ENCODE data around the gene RAE1. TPM values are rescaled to one million over a fixed set of nuclear protein-coding genes. Genes with fewer than 3 reads are reported as not detected.

Gene RAE1
- total and polyA plus RNA-seq, 5 donors, result 9.4 to 15.6 (median 14.5) TPM

DNA sequence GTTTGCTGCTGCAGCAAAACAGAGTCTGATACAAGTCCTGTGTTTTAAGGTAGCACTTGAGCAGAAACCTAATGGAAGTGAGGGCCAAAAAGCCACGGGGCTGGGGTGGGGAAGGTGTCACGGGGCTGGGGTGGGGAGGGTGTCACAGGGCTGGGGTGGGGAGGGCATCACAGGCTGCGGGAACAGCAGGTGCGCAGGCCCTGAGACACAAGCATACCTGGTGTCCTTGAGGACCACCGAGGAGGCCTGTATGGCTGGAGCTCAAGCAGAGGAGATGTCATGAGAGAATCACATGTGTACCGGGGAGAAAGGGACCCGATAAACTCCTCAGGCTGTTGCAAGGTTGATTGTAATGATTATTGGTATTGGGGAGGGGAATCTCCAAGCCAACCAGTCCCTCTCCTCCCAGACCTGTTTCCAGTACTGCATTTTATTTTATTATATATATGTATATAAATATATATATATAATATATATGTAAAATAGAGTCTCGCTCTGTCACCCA is 35.0 kb upstream of the RAE1 start:
- Histone ChIP-seq H3K9me3 (ENCODE audit: control insufficient read depth, low read length) (no peaks in the 10 kb centered on the region), H3K27me3 (ENCODE audit: control insufficient read depth, insufficient read depth) (no peaks in the 10 kb centered on the region), H3K4me1 (ENCODE audit: control insufficient read depth, insufficient read depth, low read length) (no peaks in the 10 kb centered on the region), H3K4me3 (ENCODE audit: low read length) (no peak overlapping the region), H3K27ac (ENCODE audit: low read length) (no peak overlapping the region)
- 82% methylated on average over 8 of the region's 8 CpGs for whole genome bisulfite sequencing
- no peak for DNase-seq
- no peak for ATAC-seq
- intact Hi-C loops (cut with DNase I), result no loop called here

- no peaks in the 10 kb centered on the region for H3K4me1 ChIP-seq (ENCODE audit: control insufficient read depth, insufficient read depth, low read length)
- intact Hi-C loops (cut with DNase I), result no loop called here
- 77% methylated on average over 9 of the region's 9 CpGs for WGBS
- ATAC-seq (no peak), DNase-seq (no peak)
- no peak overlapping the region for H3K4me3 ChIP-seq (ENCODE audit: low read length)
- no peaks in the 10 kb centered on the region for H3K27me3 ChIP-seq (ENCODE audit: control insufficient read depth, insufficient read depth)
- no peak overlapping the region for H3K27ac ChIP-seq (ENCODE audit: low read length)
- H3K9me3 ChIP-seq (ENCODE audit: control insufficient read depth, low read length), result no peaks in the 10 kb centered on the region
Measured at GRCh38 chr20:57316795-57317201, 34.3 kb upstream of the RAE1 start.

GRCh38 chr20:57317316-57317788 is 33.7 kb upstream of the RAE1 start:
- ATAC-seq (no peak), DNase-seq (no peak)
- no peaks in the 10 kb centered on the region for H3K9me3 ChIP-seq (ENCODE audit: control insufficient read depth, low read length)
- H3K4me3 ChIP-seq (ENCODE audit: low read length), result no peak overlapping the region
- 83% methylated on average over 8 of the region's 8 CpGs for WGBS
- intact Hi-C loops (cut with DNase I), result no loop called here
- no peaks in the 10 kb centered on the region for H3K4me1 ChIP-seq (ENCODE audit: control insufficient read depth, insufficient read depth, low read length)
- H3K27me3 ChIP-seq (ENCODE audit: control insufficient read depth, insufficient read depth), result no peaks in the 10 kb centered on the region
- H3K27ac ChIP-seq (ENCODE audit: low read length), result no peak overlapping the region

DNA sequence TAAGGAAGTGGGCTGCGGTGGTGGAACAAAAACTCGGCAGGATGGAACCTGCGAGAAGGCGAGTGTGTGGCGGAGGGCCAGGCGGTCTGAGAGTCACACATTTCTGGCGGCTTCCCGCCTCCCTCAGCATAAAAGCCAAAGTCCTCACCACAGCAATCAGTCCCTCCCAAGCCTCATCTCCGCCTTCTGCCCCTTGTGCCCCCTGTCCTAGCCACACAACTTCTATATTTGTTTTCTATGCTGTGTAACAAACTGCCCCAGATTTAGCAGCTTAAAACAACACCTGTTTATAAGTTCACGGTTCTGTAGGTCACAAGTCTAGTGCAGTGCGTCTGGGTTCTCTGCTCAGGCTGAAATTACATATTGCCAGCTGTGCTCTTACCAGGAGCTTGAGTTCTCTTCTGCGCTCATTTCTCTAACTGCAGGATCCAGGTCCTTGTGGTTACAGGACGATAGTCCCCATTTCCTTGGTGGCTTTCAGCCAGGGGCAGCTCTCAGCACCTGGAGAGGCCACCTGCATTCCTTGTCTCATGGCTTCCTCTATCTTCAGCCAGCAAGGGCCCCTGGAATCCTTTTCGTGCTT is 33.2 kb upstream of the RAE1 start:
- Histone ChIP-seq H3K27me3 (ENCODE audit: control insufficient read depth, insufficient read depth) (no peaks in the 10 kb centered on the region), H3K4me1 (ENCODE audit: control insufficient read depth, insufficient read depth, low read length) (no peaks in the 10 kb centered on the region)
- no peak for DNase-seq

GRCh38 chr20:57319584-57319983 is 31.5 kb upstream of the RAE1 start:
- H3K27me3 ChIP-seq (ENCODE audit: control insufficient read depth, insufficient read depth), result no peaks in the 10 kb centered on the region
- H3K4me1 ChIP-seq (ENCODE audit: control insufficient read depth, insufficient read depth, low read length), result no peaks in the 10 kb centered on the region
- H3K9me3 ChIP-seq (ENCODE audit: control insufficient read depth, low read length), result no peaks in the 10 kb centered on the region
- 83% methylated on average over 4 of the region's 4 CpGs for WGBS
- intact Hi-C loops (cut with DNase I), result no loop called here
- no peak overlapping the region for H3K27ac ChIP-seq (ENCODE audit: low read length)
- H3K4me3 ChIP-seq (ENCODE audit: low read length), result no peak overlapping the region
- no peak for ATAC-seq
- DNase-seq, result no peak

More for the DNA sequence above, 33.2 kb upstream of the RAE1 start:
- WGBS, result 70% methylated on average over 14 of the region's 14 CpGs
- no peak overlapping the region for H3K27ac ChIP-seq (ENCODE audit: low read length)
- H3K9me3 ChIP-seq (ENCODE audit: control insufficient read depth, low read length), result no peaks in the 10 kb centered on the region
- intact Hi-C loops (cut with DNase I), result no loop called here
- no peak overlapping the region for H3K4me3 ChIP-seq (ENCODE audit: low read length)
- ATAC-seq, result no peak

DNA sequence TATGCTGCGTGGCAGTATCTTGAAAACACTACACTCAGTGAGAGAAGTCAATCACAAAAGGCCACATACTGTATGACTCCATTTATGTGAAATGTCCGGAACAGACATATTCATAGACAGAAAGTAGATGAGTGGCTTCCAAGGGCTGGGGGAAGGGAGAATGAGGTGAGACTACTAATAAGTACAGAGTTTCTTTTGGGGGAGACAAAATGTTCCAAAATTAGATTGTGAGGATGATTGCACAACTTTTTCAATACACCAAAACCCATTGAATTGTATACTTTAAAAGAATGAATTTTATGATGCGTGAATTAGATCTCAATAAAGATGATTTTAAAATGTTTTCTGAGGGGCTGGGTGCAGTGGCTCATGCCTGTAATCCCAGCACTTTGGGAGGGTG is 30.7 kb upstream of the RAE1 start:
- no peak for ATAC-seq
- no peak overlapping the region for H3K4me3 ChIP-seq (ENCODE audit: low read length)
- intact Hi-C loops (cut with DNase I), result no loop called here
- H3K4me1 ChIP-seq (ENCODE audit: control insufficient read depth, insufficient read depth, low read length), result no peaks in the 10 kb centered on the region
- no peaks in the 10 kb centered on the region for H3K27me3 ChIP-seq (ENCODE audit: control insufficient read depth, insufficient read depth)
- H3K27ac ChIP-seq (ENCODE audit: low read length), result no peak overlapping the region
- 81% methylated on average over 3 of the region's 3 CpGs for WGBS
- DNase-seq, result no peak
- H3K9me3 ChIP-seq (ENCODE audit: control insufficient read depth, low read length), result no peaks in the 10 kb centered on the region

GRCh38 chr20:57321142-57321541 is 29.9 kb upstream of the RAE1 start:
- Histone ChIP-seq H3K4me3 (ENCODE audit: low read length) (no peak overlapping the region), H3K27ac (ENCODE audit: low read length) (no peak overlapping the region), H3K27me3 (ENCODE audit: control insufficient read depth, insufficient read depth) (no peaks in the 10 kb centered on the region), H3K9me3 (ENCODE audit: control insufficient read depth, low read length) (no peaks in the 10 kb centered on the region), H3K4me1 (ENCODE audit: control insufficient read depth, insufficient read depth, low read length) (no peaks in the 10 kb centered on the region)
- ATAC-seq (no peak), DNase-seq (no peak)
- intact Hi-C loops (cut with DNase I), result no loop called here
- 81% methylated on average over 2 of the region's 2 CpGs for whole genome bisulfite sequencing

GRCh38 chr20:57322476-57322875 is 28.6 kb upstream of the RAE1 start:
- WGBS, result 75% methylated on average over 2 of the region's 2 CpGs
- H3K9me3 ChIP-seq (ENCODE audit: control insufficient read depth, low read length), result no peaks in the 10 kb centered on the region
- intact Hi-C loops (cut with DNase I), result no loop called here
- H3K27ac ChIP-seq (ENCODE audit: low read length), result no peak overlapping the region
- no peak overlapping the region for H3K4me3 ChIP-seq (ENCODE audit: low read length)
- H3K27me3 ChIP-seq (ENCODE audit: control insufficient read depth, insufficient read depth), result no peaks in the 10 kb centered on the region
- no peak for ATAC-seq
- no peak for DNase-seq
- no peaks in the 10 kb centered on the region for H3K4me1 ChIP-seq (ENCODE audit: control insufficient read depth, insufficient read depth, low read length)

DNA sequence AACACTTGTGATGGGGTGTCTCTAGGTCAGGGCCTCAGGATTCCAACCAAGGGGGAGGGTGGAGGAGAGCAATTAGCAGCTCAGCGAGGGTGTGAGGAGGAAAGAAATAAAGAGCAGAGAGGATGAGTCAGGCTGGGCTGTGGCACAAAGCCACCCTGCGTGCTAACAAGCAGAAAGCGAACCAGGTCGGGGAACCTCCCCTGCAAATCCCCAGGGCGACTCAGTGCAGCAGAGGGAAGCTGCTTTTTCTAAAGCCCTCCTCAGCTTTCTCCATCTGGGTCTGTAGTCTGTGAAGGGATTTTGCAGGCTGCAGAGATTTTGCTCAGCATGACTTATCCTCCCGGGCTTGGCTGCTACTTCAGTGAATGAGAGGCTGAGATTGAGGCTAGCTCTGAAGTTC is 28.0 kb upstream of the RAE1 start:
- H3K27ac ChIP-seq (ENCODE audit: low read length), result no peak overlapping the region
- ATAC-seq, result peak in 1 of 2 donors; percentile 42
- no peak overlapping the region for H3K4me3 ChIP-seq (ENCODE audit: low read length)
- WGBS, result 24% methylated on average over 6 of the region's 6 CpGs
- H3K27me3 ChIP-seq (ENCODE audit: control insufficient read depth, insufficient read depth), result no peaks in the 10 kb centered on the region
- no peaks in the 10 kb centered on the region for H3K4me1 ChIP-seq (ENCODE audit: control insufficient read depth, insufficient read depth, low read length)
- H3K9me3 ChIP-seq (ENCODE audit: control insufficient read depth, low read length), result no peaks in the 10 kb centered on the region
- DNase-seq, result peak in 1 of 3 donors; percentile 24
- intact Hi-C loops (cut with DNase I), result no loop called here

DNA sequence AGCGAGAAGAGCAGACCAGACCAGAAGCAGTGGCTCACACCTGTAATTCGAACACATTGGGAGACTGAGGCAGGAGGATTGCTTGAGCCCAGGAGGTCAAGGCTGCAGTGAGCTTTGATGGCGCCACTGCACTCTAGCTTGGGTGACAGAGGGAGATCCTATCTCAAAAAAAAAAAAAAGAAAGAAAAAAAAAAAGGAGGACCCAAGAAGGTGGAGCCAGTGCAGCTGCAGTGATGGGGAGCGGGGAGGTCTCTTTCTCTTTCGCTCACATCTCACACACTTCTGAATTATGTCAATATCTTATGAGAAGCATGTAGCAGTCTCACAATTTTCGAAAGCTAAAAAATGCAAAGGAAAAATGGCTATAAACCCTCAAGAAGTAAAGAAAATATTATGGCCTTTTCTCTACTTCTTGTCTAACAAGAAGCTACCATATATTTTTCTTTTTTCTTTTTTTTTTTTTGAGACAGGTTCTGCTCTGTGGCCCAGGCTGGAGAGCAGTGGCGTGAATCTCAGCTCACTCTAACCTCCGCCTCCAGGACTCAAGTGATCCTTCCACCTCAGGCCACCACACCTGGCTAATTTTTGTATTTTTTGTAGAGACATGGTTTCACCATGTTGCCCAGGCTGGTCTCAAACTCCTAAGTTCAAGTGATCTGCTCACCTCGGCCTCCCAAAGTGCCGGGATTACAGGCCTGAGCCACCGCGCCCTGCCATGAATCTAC is 25.3 kb upstream of the RAE1 start:
- 83% methylated on average over 12 of the region's 12 CpGs for WGBS
- ATAC-seq (no peak), DNase-seq (no peak)
- Histone ChIP-seq H3K9me3 (ENCODE audit: control insufficient read depth, low read length) (no peaks in the 10 kb centered on the region), H3K27ac (ENCODE audit: low read length) (no peak overlapping the region), H3K4me1 (ENCODE audit: control insufficient read depth, insufficient read depth, low read length) (no peaks in the 10 kb centered on the region), H3K27me3 (ENCODE audit: control insufficient read depth, insufficient read depth) (no peaks in the 10 kb centered on the region), H3K4me3 (ENCODE audit: low read length) (no peak overlapping the region)
- intact Hi-C loops (cut with DNase I), result loop anchor here in 2 of 4 donors (5.0 kb wide), 1 partner anchor 233 kb away; no protein-coding TSS in a partner anchor

GRCh38 chr20:57326667-57327455 is 24.2 kb upstream of the RAE1 start:
- H3K4me1 ChIP-seq (ENCODE audit: control insufficient read depth, insufficient read depth, low read length), result no peaks in the 10 kb centered on the region
- no peaks in the 10 kb centered on the region for H3K9me3 ChIP-seq (ENCODE audit: control insufficient read depth, low read length)
- H3K27me3 ChIP-seq (ENCODE audit: control insufficient read depth, insufficient read depth), result no peaks in the 10 kb centered on the region
- intact Hi-C loops (cut with DNase I), result loop anchor here in 2 of 4 donors (5.0 kb wide), 1 partner anchor 235 kb away; no protein-coding TSS in a partner anchor
- no peak for ATAC-seq
- 43% methylated on average over 8 of the region's 8 CpGs for WGBS
- H3K27ac ChIP-seq (ENCODE audit: low read length), result no peak overlapping the region
- peak in 1 of 3 donors; percentile 20 for DNase-seq
- H3K4me3 ChIP-seq (ENCODE audit: low read length), result no peak overlapping the region

Data from right cardiac atrium (tissue), 5 donors.